GM12891 (cell line): ENCODE measurements around the gene TIAM2.

Experiments used
- POLR2AphosphoS5 ChIP-seq: IDR thresholded peaks from 2 replicates; pipeline ENCODE4 v1.6.1; 2011; ENCODE audit warnings: low read depth, low read length, control low read depth
- SPI1 ChIP-seq: IDR thresholded peaks from 2 replicates; pipeline ENCODE4 v1.6.1; 2011; ENCODE audit warnings: low read depth, low read length, control low read depth
- TAF1 ChIP-seq: IDR thresholded peaks from 2 replicates; pipeline ENCODE4 v1.6.1; 2011; ENCODE audit warnings: low read depth, low read length, control low read depth

- TF ChIP-seq SPI1: no peak
- no peak for TF ChIP-seq POLR2AphosphoS5
- no peak for TF ChIP-seq TAF1
Measured at GRCh38 chr6:155062866-155063341, 67.8 kb downstream of the TIAM2 start.
